Measurements from ENCODE around the gene ARHGAP35. TPM values are rescaled to one million over a fixed set of nuclear protein-coding genes. Genes with fewer than 3 reads are reported as not detected.
"Not testable (repeated sequence)": the region's sequence is repeated elsewhere in the genome, so short reads cannot be mapped to it uniquely, and the experiment has no call there.

The ARHGAP35 gene
- total RNA-seq, 1 donor from 2014 or later = 31.0 TPM

DNA sequence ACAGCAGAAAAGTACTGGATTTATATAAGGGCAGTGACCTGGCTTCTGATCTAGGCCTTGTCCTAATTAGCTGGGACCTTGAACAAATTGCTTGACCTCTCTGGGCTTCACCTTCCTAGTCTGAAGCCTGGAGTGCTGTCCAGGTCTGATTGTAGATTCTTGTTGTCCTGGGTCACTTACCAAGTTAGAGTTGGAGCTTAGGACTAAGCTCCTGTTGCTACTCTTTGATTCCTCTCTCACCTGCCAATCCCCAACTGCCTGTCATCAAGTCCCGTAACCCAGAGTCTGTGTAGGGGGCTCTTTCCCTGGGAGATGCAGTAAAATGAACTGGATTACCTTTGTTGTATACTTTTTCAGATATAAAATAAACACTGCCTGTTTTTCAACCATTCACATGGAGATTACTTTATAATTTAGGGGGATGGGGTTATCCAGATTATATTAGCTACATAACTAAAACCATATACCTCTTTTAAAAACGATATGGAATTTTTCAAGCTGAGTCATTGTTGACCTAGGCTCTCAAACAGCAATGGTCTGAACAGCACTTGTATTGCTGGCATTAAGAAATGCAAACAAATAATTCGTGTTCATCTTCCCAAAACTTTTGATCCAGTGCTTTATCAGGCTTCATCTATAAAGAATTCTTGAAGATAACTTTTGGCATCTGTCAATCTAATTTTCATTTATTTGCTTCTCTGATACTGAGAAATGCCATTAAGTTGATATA, 5.8 kb downstream of the ARHGAP35 start:
- intact Hi-C loops (cut with micrococcal nuclease) = no loop called here

DNA sequence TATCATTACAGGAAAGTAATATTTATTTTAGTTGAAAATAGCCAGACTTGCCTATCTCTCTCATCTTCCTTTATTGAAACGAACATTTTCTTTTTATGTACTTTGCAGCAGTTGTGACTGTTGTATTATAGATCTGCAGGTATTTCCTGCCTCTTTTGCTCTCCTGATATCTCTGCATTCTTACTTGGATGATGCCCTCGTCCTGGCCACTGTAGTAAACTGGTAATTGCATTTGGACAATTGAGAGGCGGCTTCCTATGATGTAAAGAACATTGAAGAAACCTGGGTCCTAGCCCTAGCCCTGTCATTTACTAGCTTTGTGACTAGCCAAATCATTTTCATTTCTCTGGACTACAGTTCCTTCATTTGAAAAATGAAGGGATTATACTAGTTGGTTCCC, 6.4 kb downstream of the ARHGAP35 start:
- intact Hi-C loops (cut with micrococcal nuclease) = no loop called here

- intact Hi-C loops (cut with micrococcal nuclease) = no loop called here
Observed at GRCh38 chr19:46868025-46868802, 7.4 kb downstream of the ARHGAP35 start.

- intact Hi-C loops (cut with micrococcal nuclease) = not testable (repeated sequence)
Observed at GRCh38 chr19:46871173-46871572, 10.4 kb downstream of the ARHGAP35 start.

DNA sequence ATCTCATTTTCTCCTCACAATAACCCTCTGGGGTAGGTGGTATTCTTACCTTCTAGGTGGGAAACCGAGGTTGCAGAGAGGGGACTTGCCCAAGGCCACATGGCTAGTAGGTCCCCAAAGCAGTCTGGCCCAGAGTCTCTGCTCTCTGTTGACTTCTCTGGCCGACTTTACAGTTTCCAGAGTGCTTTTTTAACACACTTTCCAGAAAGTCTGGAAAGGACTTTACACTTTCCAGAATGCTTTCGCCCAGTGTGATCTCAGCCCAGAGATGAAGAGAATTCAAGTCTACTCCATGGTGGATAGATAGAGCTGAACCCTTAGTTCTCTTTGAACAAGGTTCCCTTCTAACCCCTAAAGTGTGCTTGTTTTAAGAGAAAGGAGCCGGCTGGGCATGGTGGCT, 12.2 kb downstream of the ARHGAP35 start:
- intact Hi-C loops (cut with micrococcal nuclease) = no loop called here

- intact Hi-C loops (cut with micrococcal nuclease) = no loop called here
Observed at GRCh38 chr19:46875234-46875633, 14.4 kb downstream of the ARHGAP35 start.

DNA sequence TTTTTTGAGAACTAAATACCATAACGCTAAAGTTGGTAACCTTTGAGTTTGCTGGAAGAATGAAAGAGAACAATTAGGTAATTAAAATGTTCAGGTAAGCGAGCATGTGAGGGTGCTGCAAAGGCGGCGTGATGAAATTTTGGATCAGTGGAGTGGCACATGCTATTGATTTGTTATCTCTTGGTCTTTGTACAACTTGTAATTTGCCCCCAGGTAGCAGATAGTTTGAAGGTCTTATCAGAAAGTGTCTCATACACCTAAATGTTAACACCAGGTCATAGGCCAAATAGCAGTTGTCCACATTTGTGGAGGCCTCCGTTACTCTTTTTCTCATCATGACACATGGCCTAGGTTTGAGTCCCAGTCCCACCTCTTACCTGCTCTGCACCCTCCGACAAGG, 14.9 kb downstream of the ARHGAP35 start:
- intact Hi-C loops (cut with micrococcal nuclease) = no loop called here

DNA sequence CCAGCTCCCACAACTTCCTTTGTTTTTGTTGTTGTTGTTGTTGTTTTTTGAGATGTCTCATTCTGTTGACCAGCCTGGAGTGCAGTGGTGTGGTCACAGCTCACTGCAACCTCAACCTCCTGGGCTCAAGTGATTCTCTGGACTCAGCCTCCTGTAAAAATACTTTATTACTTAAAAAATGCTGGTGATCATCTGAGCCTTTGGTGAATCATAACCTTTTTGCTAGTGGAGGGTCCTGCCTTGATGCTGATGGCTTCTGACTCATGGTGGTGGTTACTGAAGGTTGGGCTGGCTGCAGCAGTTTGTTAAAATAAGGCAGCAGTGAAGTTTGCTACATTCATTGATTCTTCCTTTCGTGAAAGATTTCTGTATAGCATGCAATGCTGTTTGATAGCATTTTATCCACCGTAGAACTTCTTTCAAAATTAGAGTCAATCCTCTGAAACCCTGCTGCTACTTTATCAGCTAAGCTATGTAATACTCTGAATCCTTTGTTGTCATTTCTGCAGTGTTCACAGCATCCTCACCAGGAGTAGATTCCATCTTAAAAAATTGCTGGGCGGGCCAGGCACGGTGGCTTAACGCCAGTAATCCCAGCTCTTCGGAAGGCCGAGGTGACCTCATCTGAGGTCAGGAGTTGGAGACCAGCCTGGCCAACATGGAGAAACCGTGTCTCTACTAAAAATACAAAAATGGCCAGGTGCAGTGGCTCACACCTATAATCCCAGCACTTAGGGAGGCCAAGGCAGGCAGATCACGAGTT, 18.0 kb downstream of the ARHGAP35 start:
- intact Hi-C loops (cut with micrococcal nuclease) = no loop called here

GRCh38 chr19:46880431-46880830, 19.6 kb downstream of the ARHGAP35 start:
- intact Hi-C loops (cut with micrococcal nuclease) = no loop called here

DNA sequence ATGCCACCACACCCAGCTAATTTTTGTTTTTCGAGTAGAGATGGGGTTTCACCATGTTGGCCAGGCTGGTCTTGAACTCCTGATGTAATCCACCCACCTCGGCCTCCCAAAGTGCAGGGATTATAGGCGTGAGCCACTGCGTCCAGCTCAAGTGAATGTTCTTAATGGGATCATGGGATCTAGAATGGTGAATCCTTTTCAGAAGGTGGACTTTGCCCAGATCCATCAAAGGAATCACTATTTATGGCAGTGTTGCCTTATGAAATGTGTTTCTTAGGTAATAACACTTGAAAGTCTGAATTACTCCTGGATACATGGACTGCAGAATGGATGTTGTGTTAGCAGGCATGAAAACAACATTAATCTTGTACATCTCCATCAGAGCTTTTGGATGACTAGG, 20.3 kb downstream of the ARHGAP35 start:
- intact Hi-C loops (cut with micrococcal nuclease) = no loop called here

GRCh38 chr19:46882034-46882433, 21.2 kb downstream of the ARHGAP35 start:
- intact Hi-C loops (cut with micrococcal nuclease) = no loop called here

DNA sequence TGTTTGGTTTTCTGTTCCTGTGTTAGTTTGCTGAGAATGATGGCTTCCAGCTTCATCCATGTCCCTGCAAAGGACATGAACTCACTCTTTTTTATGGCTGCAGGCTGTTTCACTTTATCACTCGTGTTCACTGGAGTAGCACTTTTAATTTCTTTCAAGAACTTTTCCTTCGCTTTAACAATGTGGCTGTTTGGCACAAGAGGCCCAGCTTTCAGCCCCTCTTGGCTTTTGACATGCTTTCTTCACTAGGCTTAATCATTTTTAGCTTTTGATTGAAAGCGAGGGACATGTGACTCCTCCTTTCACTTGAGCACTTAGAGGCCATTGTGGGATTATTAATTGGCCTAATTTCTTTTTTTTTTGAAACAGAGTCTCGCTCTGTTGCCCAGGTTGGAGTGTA, 22.0 kb downstream of the ARHGAP35 start:
- intact Hi-C loops (cut with micrococcal nuclease) = not testable (repeated sequence)

DNA sequence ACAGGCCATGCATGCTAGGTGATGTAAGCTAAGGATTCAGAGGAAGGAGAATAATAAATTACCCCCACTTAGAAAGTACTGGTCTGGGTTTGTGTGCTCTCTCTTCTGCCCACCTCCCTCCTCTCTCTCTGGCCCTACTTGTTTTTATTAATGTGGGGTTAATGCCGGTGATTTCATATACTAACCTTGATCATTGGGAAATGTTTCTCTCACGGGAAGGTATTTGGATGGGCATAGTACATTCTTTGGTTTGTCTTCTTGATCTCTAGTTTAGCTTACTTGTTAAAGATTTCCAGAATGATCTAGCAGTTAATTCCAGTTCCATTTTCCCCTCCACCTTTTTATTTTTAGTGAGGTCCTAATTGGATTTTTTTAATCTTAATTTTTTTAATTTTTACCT, 24.6 kb downstream of the ARHGAP35 start:
- intact Hi-C loops (cut with micrococcal nuclease) = no loop called here

DNA sequence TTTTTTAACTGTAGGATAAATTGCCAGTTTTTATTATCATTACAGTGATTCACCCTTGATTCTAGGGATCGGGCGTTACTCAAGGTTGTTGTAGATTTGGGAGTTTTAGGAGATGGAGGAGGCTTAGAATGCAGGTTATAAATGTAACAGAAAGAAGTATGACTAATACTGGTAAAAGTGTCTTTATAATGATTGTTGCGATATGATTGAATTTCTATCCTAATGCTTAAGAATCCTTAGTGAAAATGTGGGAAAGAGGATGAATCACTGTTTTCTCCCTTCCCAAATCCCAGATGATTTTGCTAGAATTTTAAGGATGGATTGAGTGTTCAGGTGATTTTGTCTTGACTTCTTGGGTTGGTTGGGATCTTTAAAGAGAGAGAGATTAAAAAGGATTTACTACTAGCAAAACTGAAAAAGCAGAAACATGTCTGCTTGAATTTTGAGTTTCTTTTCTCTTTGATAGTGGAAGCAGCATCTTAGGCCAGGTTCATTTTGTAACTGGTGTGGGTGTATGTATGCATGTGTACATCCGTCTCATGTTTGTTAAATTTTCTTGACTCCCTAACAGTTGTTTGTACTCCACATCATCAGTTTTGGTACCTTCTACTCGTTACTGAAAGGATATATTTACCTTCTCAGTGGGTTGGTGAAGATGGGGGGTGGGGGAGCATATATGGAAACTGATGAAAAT, 25.9 kb downstream of the ARHGAP35 start:
- intact Hi-C loops (cut with micrococcal nuclease) = no loop called here

- intact Hi-C loops (cut with micrococcal nuclease) = no loop called here
Observed at GRCh38 chr19:46887240-46887782, 26.5 kb downstream of the ARHGAP35 start.

- intact Hi-C loops (cut with micrococcal nuclease) = no loop called here
Observed at GRCh38 chr19:46890423-46891170, 29.8 kb downstream of the ARHGAP35 start.

GRCh38 chr19:46892252-46893179, 31.7 kb downstream of the ARHGAP35 start:
- intact Hi-C loops (cut with micrococcal nuclease) = no loop called here

GRCh38 chr19:46896076-46896794, 35.4 kb downstream of the ARHGAP35 start:
- intact Hi-C loops (cut with micrococcal nuclease) = no loop called here

- intact Hi-C loops (cut with micrococcal nuclease) = no loop called here
Observed at GRCh38 chr19:46898731-46899130, 37.9 kb downstream of the ARHGAP35 start.
